GM19438 (cell line): ENCODE data around the gene UAP1L1.
"Not testable (repeated sequence)": the region's sequence is repeated elsewhere in the genome, so short reads cannot be mapped to it uniquely, and the experiment has no call there.

Experiments used
- ATAC-seq: cut with Tn5 transposase; IDR thresholded peaks from one replicate; pipeline ENCODE4 v1.9.1; 2021; ENCODE audit warnings: low read depth; ENCODE audit not compliant: unreplicated experiment

The UAP1L1 gene, protein sequence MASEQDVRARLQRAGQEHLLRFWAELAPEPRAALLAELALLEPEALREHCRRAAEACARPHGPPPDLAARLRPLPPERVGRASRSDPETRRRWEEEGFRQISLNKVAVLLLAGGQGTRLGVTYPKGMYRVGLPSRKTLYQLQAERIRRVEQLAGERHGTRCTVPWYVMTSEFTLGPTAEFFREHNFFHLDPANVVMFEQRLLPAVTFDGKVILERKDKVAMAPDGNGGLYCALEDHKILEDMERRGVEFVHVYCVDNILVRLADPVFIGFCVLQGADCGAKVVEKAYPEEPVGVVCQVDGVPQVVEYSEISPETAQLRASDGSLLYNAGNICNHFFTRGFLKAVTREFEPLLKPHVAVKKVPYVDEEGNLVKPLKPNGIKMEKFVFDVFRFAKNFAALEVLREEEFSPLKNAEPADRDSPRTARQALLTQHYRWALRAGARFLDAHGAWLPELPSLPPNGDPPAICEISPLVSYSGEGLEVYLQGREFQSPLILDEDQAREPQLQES

GRCh38 chr9:137077010-137077747 is at the start of gene UAP1L1:
UAP1L1 (plus strand) TSS chr9:137077517; CDS start chr9:137077533, 16 bp downstream.
- peak; percentile 42 for ATAC-seq

DNA sequence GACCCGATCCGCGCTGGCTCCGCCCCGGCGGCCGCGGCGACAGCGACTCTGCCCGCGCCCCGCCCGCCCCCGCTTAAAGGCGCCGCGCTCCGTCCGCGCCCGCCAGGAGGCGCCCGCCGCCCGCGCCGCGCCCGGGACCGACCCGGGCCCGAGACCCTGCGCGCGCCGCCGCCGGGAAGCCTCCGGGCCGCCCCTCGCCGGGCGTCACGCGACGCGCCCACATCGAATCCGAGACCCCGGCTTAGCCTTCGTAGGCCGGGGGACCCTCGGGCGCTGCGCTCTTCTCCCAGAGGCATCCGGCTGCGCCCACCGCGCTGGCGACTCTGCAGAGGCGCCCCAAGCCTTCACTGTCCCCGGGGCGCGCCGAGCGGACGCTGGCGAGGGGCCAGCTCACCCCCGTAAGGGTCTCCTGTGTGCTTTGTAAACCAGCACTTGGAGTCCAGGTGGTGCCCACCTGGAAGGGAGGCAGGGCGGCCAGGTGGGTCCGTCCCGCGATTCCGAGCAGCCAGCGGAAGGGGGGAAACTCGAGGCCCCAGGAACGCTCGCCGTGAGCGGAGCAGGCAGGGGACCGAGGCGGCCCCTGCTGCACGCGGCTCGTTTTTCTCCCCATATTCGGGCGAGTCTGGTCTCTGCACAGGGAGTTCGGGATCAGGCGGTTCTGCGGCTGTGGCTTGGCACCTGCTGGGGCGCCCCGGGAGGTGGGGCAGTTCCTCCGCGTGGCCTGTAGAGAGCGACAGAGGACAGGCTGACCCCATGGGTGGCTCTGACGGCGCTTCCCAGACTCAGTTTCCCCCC is 48.9 kb upstream of the UAP1L1 start:
- no peak for ATAC-seq

DNA sequence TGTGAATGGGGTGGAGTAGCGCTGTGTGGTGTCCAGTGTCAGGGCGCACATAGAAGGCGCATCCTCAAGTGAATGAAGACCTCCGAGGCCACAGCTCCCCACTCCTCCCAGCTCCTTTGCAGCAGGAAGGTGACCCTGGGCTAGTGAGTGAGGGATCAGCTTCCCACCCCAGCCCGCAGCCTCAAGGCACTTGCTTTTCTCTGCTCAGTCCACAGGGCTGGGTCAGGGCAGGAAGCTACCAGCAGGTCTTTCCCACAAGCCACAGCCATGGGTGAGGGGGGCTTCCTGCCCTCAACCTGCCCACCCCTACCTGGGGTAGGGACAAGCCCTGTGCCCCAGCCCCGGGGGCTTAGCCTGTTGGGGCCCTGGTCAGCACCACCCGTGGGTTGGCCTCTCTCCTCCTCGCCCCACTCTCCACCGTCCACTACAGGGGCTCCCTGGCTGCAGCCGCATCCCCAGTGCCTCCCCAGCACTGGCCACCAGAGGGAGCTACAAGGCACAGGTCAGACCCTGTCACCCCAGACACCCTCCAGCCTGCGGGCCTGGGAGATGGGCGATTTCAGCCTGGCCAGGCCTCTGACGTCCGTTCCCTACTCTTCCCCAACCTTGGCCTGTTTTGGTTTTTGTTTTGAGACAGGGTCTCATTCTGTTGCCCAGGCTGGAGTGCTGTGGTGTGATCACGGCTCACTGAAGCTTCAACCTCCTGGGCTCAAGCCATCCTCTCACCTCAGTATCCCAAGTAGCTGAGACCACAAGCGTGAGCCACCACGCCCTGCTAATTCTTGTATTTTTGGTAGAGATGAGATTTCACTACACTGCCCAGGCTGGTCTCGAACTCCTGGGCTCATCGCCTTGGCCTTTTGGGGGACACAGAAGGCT is 48.0 kb upstream of the UAP1L1 start:
- ATAC-seq: no peak

DNA sequence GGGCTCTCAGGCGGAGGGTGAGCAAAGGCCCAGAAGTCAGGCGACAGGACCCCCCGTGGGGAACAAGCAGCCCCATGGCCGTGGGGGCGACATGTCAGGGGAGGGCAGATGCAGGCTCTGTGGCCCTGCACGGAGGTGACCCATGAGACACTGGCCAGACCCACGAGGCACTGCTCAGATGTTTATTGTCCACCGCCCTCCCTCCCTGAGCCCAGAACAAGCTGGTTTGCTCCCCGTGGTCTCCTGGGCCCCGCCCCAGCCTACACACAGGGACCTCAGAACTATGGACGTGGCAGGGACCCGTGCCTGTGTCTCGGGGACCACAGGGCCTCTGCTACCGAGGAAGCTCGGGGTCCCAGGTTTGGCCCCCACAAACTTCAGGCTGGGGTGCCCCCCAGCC is 47.3 kb upstream of the UAP1L1 start:
- no peak for ATAC-seq

DNA sequence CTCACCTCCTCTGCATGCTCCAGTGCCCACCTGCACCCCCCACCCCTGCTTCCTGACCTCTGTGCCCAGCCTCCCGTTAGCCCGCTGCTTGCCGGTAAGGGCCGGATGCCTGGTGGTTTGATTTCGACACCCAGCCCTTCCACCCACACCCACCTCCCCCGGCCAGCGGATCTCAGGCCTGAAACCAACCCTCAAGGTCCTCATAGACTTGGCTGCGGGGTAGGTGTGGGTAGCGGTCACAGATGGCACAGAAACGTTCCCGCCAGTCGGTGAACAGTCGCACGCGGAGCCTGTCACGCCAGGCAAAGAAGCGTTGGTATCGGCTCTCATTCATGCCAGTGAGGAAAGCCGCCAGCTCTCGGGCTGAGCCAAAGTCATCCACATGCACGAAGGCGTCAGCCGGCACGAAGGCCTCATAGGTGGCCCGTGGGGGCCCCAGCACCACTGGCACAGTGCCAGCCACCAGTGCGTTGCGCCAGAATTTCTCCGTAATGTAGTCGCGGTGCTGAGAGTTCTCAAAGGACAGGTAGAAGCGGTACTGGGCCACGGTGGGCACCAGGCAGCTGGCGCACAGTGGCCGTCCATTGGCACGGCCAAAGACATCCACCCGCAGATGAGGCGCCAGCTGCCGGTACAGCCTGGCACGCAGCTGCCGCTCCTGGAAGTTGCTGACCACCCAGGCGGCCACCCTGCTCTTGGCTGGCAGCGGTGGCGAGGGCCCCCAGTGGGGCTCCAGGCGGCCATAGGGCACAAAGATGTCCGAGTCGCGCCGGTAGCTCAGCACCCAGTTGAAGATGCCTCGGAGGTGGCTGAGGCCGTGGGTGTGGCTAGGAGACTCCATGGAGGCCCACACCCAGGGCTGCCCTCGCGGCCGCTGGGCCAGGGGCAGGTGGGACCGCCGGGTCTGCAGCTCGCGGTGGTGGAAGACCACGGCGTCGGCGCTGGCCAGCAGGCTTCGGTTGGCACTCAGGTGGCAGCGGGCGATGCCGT is 46.5 kb upstream of the UAP1L1 start:
- ATAC-seq: no peak

GRCh38 chr9:137031904-137032640 is 45.2 kb upstream of the UAP1L1 start, which contains the start of gene FUT7:
FUT7 (minus strand) TSS chr9:137032088; CDS start chr9:137031991, 97 bp downstream.
- no peak for ATAC-seq

GRCh38 chr9:137032858-137033257 is 44.5 kb upstream of the UAP1L1 start:
- no peak for ATAC-seq

DNA sequence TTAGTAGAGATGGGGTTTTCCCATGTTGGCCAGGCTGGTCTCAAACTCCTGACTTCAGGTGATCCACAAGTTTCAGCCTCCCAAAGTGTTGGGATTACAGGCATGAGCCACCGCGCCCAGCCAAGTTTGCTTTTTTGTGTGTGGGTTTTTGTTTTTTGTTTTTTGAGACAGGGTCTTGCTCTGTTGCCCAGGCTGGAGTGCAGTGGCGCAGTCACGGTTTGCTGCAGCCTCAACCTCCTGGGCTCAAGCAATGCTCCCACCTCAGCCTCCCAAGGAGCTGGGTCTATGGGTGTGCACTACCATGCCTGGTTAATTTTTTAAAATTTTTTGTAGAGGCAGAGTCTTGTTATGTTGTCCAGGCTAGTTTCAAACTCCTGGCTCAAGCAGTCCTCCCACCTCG is 43.8 kb upstream of the UAP1L1 start:
- ATAC-seq: not testable (repeated sequence)

- no peak for ATAC-seq
These were observed 43.1 kb upstream of the UAP1L1 start for GRCh38 chr9:137034039-137034708.

DNA sequence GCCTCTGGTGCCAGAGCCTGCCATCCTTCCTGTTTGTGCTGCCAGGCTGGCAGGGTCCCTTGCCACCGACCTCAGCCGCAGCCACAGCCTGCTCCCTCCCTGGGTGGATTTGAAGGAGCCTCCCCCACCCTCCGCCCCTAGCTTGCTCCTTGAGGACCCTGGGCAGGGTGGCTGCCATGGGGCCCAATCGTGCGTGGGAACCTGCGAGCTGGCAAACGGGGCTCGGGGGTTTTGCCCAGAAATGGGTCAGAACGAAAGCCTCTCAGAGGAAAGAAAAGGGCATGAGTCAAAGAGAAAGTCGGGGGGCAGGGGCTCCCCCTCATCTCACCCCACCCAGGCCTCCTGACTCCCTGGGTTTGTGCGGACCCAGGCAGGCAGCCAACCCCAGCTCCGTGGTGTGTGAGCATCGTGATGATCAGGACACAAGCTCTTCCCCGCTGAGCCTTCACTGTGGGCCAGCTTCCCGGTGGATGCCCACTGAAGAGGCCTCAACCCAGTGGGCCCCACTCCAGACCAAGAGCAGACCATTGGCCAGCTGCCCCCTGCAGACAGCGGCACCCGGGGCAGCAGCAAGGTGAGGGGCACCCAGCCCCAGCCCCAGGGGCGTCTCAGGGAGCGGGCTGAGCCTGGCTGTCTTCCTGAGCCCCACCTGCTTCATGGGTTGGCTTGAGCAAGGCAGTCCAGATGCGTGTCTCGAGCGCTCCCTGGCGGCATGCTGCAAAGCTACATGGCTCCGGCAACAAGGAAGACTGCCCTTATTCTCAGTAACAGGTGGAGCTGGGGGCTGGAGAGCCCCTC is 42.4 kb upstream of the UAP1L1 start:
- peak; percentile 50 for ATAC-seq

DNA sequence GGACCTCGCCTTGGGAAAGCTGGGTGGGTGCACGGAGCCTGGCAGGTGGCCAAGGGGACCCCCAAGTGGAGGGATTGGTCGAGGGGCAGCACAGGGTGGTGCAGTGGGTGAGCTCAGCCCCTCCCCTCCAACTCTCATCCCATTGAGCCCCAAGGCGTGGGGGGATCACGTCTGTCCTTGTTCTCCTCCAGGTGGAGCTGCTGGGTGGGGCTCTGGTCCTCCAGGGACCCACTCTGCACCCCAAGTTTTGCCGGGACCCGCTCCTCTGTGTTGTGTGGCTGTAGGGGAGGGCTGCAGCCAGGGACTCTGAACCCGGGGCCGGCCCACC is 41.8 kb upstream of the UAP1L1 start:
- no peak for ATAC-seq

DNA sequence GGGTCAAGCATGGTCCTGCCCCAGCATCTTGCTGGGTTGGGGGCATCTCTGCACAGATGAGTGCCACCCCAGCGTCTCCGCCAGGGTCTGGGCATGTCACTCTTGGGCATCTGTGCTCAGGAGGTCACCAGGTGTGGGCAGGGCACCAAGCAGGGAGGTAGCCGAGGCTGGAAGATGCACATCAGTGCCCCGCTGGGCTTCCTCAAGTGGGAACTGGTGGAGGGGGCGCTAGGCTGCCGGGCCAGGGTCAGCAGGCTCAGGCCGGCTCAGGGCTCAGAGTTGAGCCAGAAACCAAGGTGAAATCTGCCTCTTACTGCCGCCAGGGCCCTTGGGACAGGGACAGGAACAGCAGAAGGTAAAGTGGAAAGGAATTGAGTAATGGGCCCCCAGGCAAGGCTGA is 41.4 kb upstream of the UAP1L1 start:
- no peak for ATAC-seq

GRCh38 chr9:137037035-137037434 is 40.3 kb upstream of the UAP1L1 start:
- no peak for ATAC-seq

- no peak for ATAC-seq
These were observed 39.8 kb upstream of the UAP1L1 start for GRCh38 chr9:137037483-137037882.

- no peak for ATAC-seq
These were observed 38.4 kb upstream of the UAP1L1 start for GRCh38 chr9:137038916-137039315.

DNA sequence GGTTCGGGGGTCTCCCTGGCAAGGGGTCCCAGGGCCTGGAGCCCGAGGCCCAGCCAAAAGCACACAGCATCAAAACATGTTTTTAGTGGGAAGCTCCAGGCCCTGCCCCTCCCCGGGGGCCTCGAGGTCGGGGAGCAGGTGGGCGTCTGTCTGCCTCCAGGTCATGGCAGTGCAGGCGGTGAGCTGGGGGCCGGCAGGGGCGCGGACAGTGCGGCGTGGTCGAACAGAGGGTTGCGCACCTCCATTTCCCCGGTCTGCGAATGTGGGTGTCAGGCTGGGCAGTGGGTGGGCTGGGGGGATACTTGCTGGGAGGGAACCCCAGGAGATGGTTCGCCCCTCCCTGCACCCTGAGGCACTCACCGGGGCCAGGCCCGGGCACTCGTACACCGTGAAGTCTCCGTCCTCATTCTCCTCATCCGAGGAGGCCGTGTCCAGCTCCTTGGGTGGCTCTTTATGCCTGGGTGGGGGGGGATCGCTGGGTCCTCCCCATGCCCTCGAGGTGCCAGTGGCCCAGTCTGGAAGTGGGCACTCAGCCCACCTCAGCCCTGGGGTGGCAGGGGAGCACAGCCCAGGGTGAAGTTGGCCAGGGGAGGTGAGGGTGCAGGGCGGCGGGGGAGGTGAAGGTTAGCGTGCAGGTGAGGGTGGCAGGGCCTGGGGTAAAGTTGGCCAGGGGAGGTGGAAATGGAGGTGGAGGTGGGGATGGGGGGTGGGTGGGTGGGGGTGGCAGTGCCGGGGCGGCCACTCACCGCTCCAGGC is 37.5 kb upstream of the UAP1L1 start:
- no peak for ATAC-seq
